Stimulated activated CD8-positive, alpha-beta memory T cell treated with anti-CD3 and anti-CD28 coated beads, Interleukin-12 subunit alpha, Interleukin-12 subunit beta, amount 100 ng/mL, for 4 hours (primary cell): ENCODE results near the gene CASP8.
"Not testable (repeated sequence)": the region's sequence is repeated elsewhere in the genome, so short reads cannot be mapped to it uniquely, and the experiment has no call there.

ENCODE experiments used
- DNase-seq: peaks from one replicate; pipeline ENCODE4 v3.0.0-alpha.2; 2020; ENCODE audit warnings: low read depth

CASP8 gene

GRCh38 chr2:201269764-201270163 lies 9.4 kb downstream of the CASP8 start:
- DNase-seq, result no peak

DNA sequence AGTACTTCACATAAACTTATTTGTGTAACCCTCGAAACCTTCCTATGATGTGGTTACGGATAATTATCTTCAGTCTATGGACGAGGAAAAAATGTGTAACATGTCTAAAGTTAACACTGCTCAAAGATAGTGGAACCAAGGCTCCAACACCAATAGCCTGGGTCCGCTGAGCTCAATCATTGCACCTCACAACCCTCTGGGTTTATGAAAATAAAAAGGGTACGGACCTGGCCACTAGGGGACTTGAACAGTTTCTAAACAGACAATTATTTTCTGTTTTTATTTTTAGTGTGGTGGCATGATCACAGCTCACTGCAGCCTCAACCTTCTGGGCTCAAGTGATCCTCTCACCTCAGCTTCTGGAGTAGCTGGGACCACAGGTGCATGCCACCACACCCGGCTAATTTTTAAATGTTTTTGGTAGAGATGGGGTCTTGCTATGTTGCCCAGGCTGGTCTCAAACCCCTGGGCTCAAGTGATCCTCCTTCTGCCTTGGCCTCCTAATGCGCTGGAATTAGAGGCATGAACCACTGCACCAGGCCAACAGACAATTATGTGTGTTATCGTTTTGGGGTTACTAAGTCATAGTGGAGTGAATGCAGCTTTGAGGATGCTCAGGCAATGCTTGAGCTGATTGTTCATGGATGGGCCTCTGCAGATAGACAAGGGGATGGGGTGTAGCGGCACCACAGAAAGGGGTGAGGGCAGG lies 10.1 kb downstream of the CASP8 start:
- DNase-seq, result no peak

- no peak for DNase-seq
Observed at GRCh38 chr2:201271917-201272316, 11.6 kb downstream of the CASP8 start.

DNA sequence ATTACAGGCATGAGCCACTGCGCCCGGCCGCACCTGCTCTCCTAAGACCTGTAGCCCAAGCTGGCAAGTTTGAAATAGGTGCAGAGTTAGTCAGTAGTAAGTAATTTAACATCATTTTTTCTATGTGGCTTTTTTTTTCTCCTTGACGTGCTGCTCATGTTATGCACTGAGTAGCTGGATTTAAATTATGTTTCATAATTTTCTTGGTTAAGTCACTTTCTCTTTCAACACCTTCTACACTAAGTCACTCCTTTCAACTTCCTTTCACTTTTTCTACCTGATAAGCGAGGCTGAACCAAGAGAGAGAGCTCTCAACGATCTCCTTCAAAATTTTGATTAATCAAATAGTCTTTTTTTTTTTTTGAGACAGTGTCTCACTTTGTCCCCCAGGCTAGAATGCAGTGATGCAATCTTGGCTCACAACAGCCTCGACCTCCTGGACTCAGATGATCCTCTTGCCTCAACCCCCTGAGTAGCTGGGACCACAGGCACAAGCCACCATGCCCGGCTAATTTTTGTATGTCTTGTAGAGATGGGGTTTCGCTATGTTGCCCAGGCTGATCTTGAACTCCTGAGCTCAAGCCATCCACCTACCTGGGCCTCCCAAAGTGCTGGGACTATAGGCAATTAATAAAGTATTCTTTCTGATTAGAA lies 13.1 kb downstream of the CASP8 start:
- DNase-seq, result no peak

DNA sequence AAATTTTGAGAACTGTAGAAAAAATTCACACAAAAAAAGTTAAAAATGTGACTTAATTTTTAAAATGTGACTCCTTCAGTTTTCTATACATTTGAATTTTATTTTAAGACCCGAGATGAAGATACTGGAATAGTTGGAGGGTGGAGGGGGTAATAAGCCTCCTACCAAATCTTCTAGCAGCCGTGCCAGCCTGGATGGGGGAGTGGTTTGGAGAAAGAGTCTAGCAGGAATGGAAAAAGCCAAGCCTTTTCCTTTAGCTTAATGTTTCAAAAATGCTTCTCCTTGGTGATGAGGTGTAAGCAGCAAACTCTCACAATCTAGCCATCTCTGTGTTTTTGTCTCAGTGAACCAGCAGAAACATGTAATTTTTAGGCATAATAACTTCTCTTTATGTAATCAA lies 14.7 kb downstream of the CASP8 start:
- DNase-seq, result no peak

DNA sequence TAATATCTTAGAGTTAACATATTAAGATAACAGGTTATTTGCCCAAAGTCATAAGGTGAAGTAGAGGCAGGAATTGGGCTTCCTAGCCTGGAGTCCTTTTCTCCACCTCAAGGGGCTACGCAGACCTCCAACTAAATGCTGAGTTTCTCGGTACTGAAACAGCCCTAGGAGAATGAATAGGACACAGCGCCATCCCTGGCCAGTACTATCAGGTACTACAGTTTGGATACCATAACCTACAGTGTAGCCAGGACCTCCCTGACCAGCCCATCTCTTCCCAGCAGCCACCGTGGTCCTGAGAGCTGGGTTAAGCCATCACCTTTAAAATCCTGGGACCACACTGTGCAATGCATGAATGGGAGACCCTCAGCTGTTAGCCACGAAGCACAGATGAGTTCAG lies 15.7 kb downstream of the CASP8 start:
- no peak for DNase-seq

GRCh38 chr2:201276511-201276910 lies 16.2 kb downstream of the CASP8 start:
- no peak for DNase-seq

- no peak for DNase-seq
Observed at GRCh38 chr2:201279079-201279478, 18.7 kb downstream of the CASP8 start.

- DNase-seq, result no peak
Observed at GRCh38 chr2:201280191-201281040, 20.1 kb downstream of the CASP8 start.

DNA sequence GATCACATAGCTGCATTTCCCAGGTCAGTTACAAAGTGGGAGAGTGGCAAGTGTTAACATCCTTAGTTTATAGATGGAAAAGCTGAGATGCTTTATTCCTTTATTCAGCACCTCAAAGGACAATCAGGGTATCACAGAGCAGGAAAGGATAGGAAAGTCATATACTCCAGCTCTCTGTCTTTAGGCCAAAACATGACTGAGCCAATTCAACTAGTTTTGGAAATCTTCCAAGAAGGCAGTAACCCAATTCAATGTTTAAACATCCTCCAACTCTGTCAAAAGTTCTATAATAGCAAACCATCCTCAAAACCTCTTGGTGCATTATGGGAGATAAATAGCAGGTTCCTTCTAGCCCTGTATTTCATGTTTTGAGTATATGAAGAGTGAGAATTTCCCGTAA lies 25.2 kb downstream of the CASP8 start:
- no peak for DNase-seq

- DNase-seq, result not testable (repeated sequence)
Observed at GRCh38 chr2:201290457-201291148, 30.3 kb downstream of the CASP8 start.

- DNase-seq, result no peak
Observed at GRCh38 chr2:201298462-201299052, 38.2 kb downstream of the CASP8 start.

DNA sequence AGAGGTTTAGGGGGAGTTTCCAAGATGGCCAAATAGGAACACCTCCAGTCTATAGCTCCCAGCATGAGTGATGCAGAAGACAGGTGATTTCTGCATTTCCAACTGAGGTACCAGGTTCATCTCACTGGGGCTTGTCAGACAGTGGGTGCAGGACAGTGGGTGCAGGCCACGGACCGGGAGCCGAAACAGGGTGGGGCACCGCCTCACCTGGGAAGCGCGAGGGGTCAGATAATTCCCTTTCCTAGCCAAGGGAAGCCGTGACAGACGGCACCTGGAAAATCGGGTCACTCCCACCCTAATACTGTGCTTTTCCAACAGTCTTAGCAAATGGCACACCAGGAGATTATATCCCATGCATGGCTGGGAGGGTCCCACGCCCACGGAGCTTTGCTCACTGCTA lies 39.6 kb downstream of the CASP8 start:
- DNase-seq, result not testable (repeated sequence)

- no peak for DNase-seq
Observed at GRCh38 chr2:201307876-201308275, 47.5 kb downstream of the CASP8 start.

DNA sequence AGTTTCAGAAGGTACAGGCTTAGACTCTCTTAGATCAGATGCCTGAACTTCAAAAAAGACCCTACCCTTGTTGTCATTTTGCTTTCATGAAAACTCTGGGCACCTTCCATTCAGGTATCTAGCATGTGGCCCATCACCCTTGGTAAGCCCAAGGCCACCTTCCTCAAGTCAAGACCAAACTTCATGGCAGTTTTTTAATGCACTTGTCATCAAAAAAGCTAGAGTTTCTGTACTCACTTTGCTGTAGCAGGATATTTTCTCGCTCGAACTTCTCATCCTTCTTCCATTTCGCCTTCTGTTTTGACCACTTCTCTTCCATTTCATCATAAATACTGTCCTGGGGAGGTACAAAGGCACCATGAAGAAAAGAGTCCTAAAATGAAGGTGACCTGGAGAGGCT lies 48.6 kb downstream of the CASP8 start:
- no peak for DNase-seq

GRCh38 chr2:201313362-201313761 lies 53.0 kb downstream of the CASP8 start:
- DNase-seq, result no peak

DNA sequence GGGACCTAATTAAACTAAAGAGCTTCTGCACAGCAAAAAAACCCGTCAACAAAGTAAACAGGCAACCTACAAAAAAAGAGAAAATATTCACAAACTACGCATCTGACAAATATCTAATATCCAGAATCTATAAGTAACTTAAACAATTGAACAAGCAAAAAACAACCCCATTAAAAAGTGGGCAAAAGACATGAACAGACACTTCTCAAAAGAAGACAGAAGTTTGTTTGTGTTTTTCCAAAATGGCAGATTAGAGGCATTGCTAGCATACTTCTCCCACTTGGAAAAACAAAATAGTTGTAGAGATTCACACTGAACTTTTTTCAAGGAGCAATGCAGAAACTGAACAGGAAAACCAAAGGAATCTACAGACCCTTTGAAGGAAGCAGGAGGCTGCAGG lies 59.2 kb downstream of the CASP8 start:
- no peak for DNase-seq

DNA sequence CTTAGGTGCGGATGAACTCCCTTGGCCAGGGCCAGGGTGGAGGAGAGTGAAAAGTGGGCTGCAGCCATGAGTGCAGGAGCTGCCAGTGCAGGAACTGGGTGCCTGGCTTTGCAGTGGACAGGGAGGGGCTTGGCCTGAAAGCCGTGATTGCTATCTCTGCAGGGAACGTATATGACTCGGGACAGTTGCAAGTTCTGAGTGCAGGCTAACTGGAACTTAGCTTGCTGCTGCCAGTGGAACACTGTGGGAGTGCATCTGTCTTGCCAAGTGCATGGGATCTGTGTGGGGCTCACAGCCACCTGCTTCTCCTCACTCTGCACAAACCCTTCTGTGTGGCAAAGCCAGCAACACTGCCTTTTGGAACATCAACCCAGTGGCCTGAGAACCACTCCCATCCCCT lies 59.9 kb downstream of the CASP8 start:
- DNase-seq, result no peak

GRCh38 chr2:201320701-201321100 lies 60.4 kb downstream of the CASP8 start:
- DNase-seq, result no peak

DNA sequence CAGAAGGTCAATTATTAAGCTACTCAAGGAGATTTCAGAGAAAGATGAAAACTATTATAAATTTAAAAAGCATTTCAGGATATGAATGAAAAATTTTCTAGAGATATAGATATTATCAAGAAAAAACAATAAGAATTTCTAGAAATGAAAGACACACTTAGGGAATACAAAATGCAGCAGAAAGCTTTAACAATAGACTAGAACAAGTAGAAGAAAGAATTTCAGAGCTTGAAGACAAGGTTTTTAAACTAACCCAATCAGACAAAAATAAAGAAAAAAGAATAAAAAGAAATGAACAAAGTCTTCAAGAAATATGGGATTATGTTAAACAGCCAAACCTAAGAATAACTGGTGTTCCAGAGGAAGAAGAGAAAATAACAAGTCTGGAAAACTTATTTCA lies 62.4 kb downstream of the CASP8 start:
- no peak for DNase-seq

DNA sequence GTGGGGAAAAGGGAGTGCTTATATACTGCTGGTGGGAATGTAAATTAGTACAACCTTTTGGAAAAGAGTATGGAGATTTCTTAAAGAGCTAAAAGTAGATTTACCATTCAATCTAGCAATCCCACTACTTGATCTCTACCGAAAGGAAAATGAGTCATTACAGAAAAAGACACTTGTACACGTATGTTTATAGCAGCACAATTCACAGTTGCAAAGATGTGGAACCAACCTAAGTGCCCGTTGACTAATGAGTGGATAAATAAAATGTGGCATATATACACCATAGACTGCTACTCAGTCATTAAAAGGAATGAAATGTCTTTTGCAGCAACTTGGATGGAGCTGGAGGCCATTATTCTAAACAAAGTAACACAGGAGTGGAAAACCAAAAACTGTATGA lies 67.3 kb downstream of the CASP8 start:
- DNase-seq, result no peak

DNA sequence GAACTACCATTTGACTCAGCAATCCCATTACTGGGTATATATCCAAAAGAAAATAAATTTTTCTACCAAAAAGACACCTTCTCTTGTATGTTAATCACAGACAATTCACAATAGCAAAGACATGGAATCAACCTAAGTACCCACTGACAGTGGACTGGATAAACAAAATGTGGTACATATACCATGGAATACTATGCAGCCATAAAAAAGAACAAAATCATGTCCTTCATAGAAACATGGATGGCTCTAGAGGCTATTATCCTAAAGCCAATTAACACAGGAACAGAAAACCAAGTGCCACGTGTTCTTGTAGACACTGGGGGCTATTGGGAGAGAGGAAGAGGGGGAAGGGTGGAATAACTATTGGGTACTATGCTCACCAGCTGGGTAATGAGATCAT lies 69.1 kb downstream of the CASP8 start:
- DNase-seq, result no peak
